IMR-90 (cell line): Measurements from ENCODE around the gene ACTR2. TPM values are rescaled to one million over a fixed set of nuclear protein-coding genes. Genes with fewer than 3 reads are reported as not detected.

Experiments used
- polyA plus RNA-seq, 3 experiments: library from polyadenylated mRNA; depleted of rRNA; stranded (reverse); fragments of >200 nt; gene quantifications; 2 replicates each; pipeline ENCODE4 v1.2.3, GENCODE V29; 2012; ENCODE audit warnings: low replicate concordance in 1 of 3
- total RNA-seq: library from RNA; depleted of rRNA; stranded (reverse); fragments of >200 nt; gene quantifications from 2 replicates; pipeline ENCODE4 v1.2.3, GENCODE V29; 2012; rRNA removed

Gene ACTR2
- total and polyA plus RNA-seq, 2 of the 4 experiments (the other 2 are of a cell fraction): 141 to 205 TPM

Other genes starting within 250 kb of the ACTR2 start
- gene SLC1A4, start 238.4 kb upstream of the ACTR2 start, total RNA-seq: 6.9 and 8.1 TPM in 2 replicates
- gene SLC1A4, start 238.4 kb upstream of the ACTR2 start, polyA plus RNA-seq (2012; rRNA removed): 5.9 and 6.8 TPM in 2 replicates
- 5.3 and 5.6 TPM in 2 replicates for gene CEP68, start 171.4 kb upstream of the ACTR2 start, total RNA-seq
- 5.5 TPM in 2 replicates for gene CEP68, start 171.4 kb upstream of the ACTR2 start, polyA plus RNA-seq (2012; rRNA removed)
- gene RAB1A, start 97.7 kb upstream of the ACTR2 start, total RNA-seq: 114 and 127 TPM in 2 replicates
- 152 and 169 TPM in 2 replicates for gene RAB1A, start 97.7 kb upstream of the ACTR2 start, polyA plus RNA-seq (2012; rRNA removed)
- 4.7 and 4.8 TPM in 2 replicates for gene SPRED2, start 204.8 kb downstream of the ACTR2 start, total RNA-seq
- 18.7 and 19.1 TPM in 2 replicates for gene SPRED2, start 204.8 kb downstream of the ACTR2 start, polyA plus RNA-seq (2012; rRNA removed)